ENCODE data around the gene AK6. TPM values are rescaled to one million over a fixed set of nuclear protein-coding genes. Genes with fewer than 3 reads are reported as not detected.

The AK6 gene
- 10.1 and 19.7 TPM in 2 replicates for total RNA-seq

GRCh38 chr5:69369340-69370121 lies at the start of gene AK6, which contains the start of the genes RAD17 and TAF9:
Gene AK6, minus strand, starts transcription at chr5:69369520. Its CDS starts 30 bp downstream, at chr5:69369490.
Gene RAD17, plus strand, starts transcription at chr5:69369818. Its CDS starts 2,391 bp downstream, at chr5:69372209.
Gene TAF9, minus strand, starts transcription at chr5:69369520. Its CDS starts 3,783 bp downstream, at chr5:69365737.

GRCh38 chr5:69414885-69415583 lies 45.7 kb upstream of the AK6 start, which contains the start of gene MARVELD2:
Gene MARVELD2, plus strand, starts transcription at chr5:69415116. Its CDS starts 4,270 bp downstream, at chr5:69419386.

Other genes starting within 250 kb of the AK6 start
- 14.6 and 316 TPM in 2 replicates for gene CCNB1, start 202.4 kb downstream of the AK6 start, total RNA-seq
- gene CENPH, start 179.9 kb downstream of the AK6 start, total RNA-seq: 4.4 and 24.8 TPM in 2 replicates
- 28.5 and 42.3 TPM in 2 replicates for gene CDK7, start 134.6 kb downstream of the AK6 start, total RNA-seq
- gene CCDC125, start 36.7 kb downstream of the AK6 start, total RNA-seq: 2.4 and 4.1 TPM in 2 replicates
- 54.8 and 72.0 TPM in 2 replicates for gene TAF9, start within 50 bp of the AK6 start, total RNA-seq
- 10.3 and 13.6 TPM in 2 replicates for gene RAD17, start 298 bp upstream of the AK6 start, total RNA-seq
- 6.8 and 9.1 TPM in 2 replicates for gene MARVELD2, start 45.6 kb upstream of the AK6 start, total RNA-seq
- gene OCLN, start 123.3 kb upstream of the AK6 start, total RNA-seq: 6.0 and 16.5 TPM in 2 replicates
- gene GTF2H2C, start 190.7 kb upstream of the AK6 start, total RNA-seq: 9.9 and 25.7 TPM in 2 replicates

Data from mesangial cell (primary cell).